Subcutaneous abdominal adipose tissue (tissue), 5 donors: ENCODE data around the gene NUP188.
"Not testable (repeated sequence)": the region's sequence is repeated elsewhere in the genome, so short reads cannot be mapped to it uniquely, and the experiment has no call there.

Experiments used
- H3K27ac ChIP-seq: one replicate; pipeline ENCODE4 v1.7.0; 2013; ENCODE audit warnings: low read depth, mild to moderate bottlenecking, inconsistent platforms, low read length, moderate library complexity
- H3K27me3 ChIP-seq, 5 donors: one replicate each; pipeline ENCODE4 v1.7.0; 2013; ENCODE audit warnings: low read length in 5 of 5, inconsistent platforms in 1 of 5; ENCODE audit not compliant: control insufficient read depth in 5 of 5, insufficient read depth in 4 of 5
- H3K36me3 ChIP-seq, 5 donors: one replicate each; pipeline ENCODE4 v1.7.0; 2013; ENCODE audit warnings: low read length in 5 of 5; ENCODE audit not compliant: control insufficient read depth in 5 of 5, insufficient read depth in 5 of 5
- H3K4me1 ChIP-seq, 5 donors: one replicate each; pipeline ENCODE4 v1.7.0; 2013; ENCODE audit warnings: low read length in 5 of 5, mild to moderate bottlenecking in 3 of 5, moderate library complexity in 1 of 5; ENCODE audit not compliant: control insufficient read depth in 5 of 5, insufficient read depth in 5 of 5
- H3K4me3 ChIP-seq, 5 donors: one replicate each; pipeline ENCODE4 v1.7.0; 2013; ENCODE audit warnings: low read length in 5 of 5, low read depth in 1 of 5
- H3K9ac ChIP-seq, 5 donors: one replicate each; pipeline ENCODE4 v1.7.0; 2013; ENCODE audit warnings: low read length in 5 of 5, mild to moderate bottlenecking in 4 of 5, moderate library complexity in 3 of 5
- H3K9me3 ChIP-seq, 5 donors: one replicate each; pipeline ENCODE4 v1.7.0; 2013; ENCODE audit warnings: low read length in 5 of 5; ENCODE audit not compliant: control insufficient read depth in 5 of 5
- donor health status: healthy.
- donor health status: healthy.
- donor health status: healthy.
- donor health status: healthy.
- donor health status: healthy.

The NUP188 gene

DNA sequence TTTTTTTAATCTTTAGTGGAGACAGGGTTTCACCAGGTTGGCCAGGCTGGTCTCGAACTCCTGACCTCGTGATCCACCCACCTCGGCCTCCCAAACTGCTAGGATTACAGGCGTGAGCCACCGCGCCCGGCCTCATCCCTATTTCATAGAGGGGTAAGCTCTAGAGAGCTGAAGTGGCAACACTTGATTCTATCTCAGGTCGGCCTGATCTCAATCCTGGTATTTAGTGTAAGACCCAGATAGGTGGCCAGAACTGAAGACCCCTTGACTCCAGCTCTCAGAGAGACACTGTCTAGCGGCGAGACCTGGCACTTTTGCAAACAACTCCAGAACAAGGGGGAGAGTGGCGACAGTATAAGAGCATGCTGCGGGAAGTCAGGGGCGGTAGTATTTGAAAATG lies 88.3 kb downstream of the NUP188 start:
- peaks cover 7 to 31% (median 25%) of the 10 kb centered on the region in 5 donors for H3K4me1 ChIP-seq
- H3K9me3 ChIP-seq, H3K36me3 ChIP-seq, H3K27me3 ChIP-seq: not testable (repeated sequence)
- H3K4me3 ChIP-seq: peak overlapping the region; percentile 82 to 99 (median 89)
- peak overlapping the region in 4 of 5 donors; percentile 58 to 90 (median 80) for H3K9ac ChIP-seq
- H3K27ac ChIP-seq: peak overlapping the region; percentile 50

DNA sequence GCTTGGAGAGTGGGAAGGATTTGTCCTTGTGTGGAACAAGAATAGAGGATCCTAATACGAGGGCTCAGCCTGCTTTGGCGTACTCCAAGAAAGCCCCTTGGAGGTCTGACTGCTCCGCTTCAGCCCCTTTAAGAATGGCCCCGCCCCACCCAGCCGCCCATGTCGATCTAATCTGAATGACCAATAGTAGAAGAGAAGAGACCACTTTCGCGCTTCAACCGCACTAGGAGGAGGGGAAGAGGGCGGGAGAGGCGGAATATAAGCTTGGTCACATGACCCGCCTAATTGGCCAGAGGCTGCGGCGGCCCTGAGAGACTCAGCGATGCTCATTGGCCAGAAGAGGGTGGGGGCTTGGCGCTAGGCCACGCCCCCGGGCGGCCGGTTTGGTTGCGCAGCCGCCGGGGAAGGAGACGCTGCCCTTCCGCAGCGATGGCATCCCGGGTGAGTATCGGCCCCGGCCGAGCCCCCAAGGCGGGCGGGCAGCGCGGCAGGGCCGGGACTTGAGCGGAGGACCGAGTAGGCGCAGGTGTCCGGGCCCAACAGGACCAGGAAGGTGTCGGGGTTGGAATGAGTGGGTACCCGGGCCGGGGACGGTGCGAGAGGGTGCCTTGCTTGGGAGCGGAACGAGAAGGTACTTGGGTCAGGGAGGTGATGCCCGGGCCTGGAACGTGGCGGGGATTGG lies 88.9 kb downstream of the NUP188 start, which contains the start of gene MIGA2:
MIGA2 (plus strand) TSS at position 386 of the 682 bp plus-strand sequence. CDS start 3,969 bp downstream, outside the sequence.
- no peaks in the 10 kb centered on the region for H3K27me3 ChIP-seq
- H3K36me3 ChIP-seq: peaks cover 0 to 6% (median 4%) of the 10 kb centered on the region in 5 donors
- peaks cover 7 to 31% (median 25%) of the 10 kb centered on the region in 5 donors for H3K4me1 ChIP-seq
- H3K9me3 ChIP-seq: no peaks in the 10 kb centered on the region
- H3K27ac ChIP-seq: peak within 1 kb of the TSS; percentile 64
- peak within 1 kb of the TSS; percentile 68 to 94 (median 90) for H3K9ac ChIP-seq
- H3K4me3 ChIP-seq: peak within 1 kb of the TSS; percentile 82 to 99 (median 89)

DNA sequence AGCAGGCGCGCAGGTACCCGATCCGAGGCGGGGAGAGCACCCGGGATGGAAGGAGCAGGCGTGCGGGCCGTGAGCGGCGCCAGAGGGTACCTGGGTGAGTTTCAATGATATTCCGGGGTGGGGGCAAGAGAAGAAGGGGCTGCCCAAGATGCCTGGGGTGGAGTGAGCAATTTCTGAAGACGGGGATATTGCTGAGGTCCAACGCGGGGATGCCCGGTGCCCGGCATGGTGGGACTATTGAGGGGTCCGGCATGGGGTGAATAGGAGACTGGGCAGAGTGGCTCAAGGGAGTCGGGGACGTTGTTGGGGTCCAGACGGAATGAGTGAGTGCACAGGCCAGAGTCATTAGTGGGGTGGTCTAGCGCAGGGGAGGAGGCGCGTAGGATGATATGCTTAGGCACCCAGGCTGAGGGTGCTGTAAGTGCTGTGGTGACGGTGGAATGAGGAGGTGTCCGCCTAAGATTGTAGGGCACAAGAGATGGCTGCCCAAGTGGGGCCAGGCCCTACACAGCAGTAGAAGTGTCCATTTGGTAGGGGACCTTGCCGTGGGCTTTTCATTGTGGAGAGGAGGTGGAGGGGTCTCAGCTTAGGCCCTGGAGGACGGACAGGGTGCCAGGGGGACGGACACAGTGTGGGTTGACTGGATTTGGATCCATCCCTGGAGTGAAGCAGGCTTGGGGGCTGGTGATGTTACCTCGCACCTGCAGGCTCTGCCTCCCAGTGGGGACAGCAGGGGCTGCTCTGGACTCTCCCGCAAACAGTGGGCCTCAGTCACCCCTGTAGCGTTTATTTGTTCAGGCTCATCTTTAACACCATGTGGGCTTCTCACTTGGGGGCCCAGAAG lies 89.6 kb downstream of the NUP188 start:
- Histone ChIP-seq H3K4me1 (peaks cover 7 to 31% (median 25%) of the 10 kb centered on the region in 5 donors), H3K9ac (peak overlapping the region; percentile 63 to 94 (median 89)), H3K36me3 (peaks cover 0 to 14% (median 11%) of the 10 kb centered on the region in 5 donors), H3K9me3 (no peaks in the 10 kb centered on the region), H3K27me3 (no peaks in the 10 kb centered on the region), H3K27ac (peak overlapping the region; percentile 64), H3K4me3 (peak overlapping the region; percentile 74 to 99 (median 89))

DNA sequence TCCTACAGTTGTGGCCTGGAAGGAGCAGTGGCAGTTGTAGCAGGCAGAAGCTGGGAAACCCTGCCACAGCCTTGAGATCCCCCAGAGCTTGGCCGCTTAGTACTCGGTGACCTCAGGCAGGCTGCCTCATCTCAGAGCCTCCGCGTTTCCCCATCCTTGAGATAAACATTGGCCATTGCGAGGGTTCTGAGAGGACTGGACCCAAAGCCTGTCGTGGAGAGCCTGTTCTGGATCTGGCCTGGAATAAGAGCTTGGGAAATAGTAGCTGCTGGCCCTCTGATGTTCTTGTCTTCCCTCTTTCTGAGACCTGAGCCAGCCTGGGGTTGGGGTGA lies 90.2 kb downstream of the NUP188 start:
- Histone ChIP-seq H3K4me3 (peak overlapping the region; percentile 74 to 99 (median 89)), H3K27me3 (no peaks in the 10 kb centered on the region), H3K36me3 (peaks cover 0 to 20% (median 17%) of the 10 kb centered on the region in 5 donors), H3K27ac (peak overlapping the region; percentile 64), H3K4me1 (peaks cover 7 to 31% (median 25%) of the 10 kb centered on the region in 5 donors), H3K9ac (peak overlapping the region; percentile 63 to 94 (median 89)), H3K9me3 (no peaks in the 10 kb centered on the region)

DNA sequence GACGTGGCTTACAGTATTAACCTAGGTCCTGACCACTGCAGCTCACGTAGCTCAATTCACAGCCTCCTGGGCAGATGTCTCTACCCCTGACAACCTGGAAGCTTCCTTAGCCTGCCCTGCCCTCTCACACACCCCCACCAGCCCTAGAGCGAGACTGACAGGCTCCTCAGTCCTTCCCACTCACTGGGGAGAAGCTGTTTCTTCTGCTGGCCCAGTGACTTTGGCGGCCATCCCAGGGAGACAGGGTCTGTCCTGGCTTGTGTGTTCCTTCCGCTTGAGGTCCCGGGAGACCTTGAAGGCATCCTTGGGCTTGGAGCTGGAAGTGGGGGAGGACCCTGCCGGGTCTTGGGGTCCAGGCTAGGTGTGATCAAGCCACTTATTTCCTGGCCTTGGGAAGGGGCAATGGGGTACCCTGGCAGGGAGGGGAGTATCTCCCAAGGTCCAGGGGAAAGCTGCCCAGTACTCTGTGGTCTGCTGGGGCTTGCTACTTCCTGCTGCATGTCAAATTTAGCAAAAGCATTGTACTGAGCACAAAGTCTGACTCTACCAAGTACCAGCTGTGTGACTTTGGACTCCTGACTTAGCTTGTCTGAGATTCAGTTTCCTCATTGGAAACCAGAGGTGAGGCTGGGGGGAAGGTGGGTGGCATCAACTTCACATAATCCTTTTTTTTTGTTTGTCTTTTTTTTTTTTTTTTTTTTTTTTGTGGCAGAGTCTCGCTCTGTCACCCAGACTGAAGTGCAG lies 90.8 kb downstream of the NUP188 start:
- Histone ChIP-seq H3K4me1 (peaks cover 7 to 31% (median 25%) of the 10 kb centered on the region in 5 donors), H3K27me3 (no peaks in the 10 kb centered on the region), H3K36me3 (peaks cover 0 to 23% (median 18%) of the 10 kb centered on the region in 5 donors), H3K27ac (peak overlapping the region; percentile 64), H3K9ac (peak overlapping the region in 4 of 5 donors; percentile 63 to 93 (median 78)), H3K4me3 (peak overlapping the region in 4 of 5 donors; percentile 1 to 99 (median 88)), H3K9me3 (no peaks in the 10 kb centered on the region)

DNA sequence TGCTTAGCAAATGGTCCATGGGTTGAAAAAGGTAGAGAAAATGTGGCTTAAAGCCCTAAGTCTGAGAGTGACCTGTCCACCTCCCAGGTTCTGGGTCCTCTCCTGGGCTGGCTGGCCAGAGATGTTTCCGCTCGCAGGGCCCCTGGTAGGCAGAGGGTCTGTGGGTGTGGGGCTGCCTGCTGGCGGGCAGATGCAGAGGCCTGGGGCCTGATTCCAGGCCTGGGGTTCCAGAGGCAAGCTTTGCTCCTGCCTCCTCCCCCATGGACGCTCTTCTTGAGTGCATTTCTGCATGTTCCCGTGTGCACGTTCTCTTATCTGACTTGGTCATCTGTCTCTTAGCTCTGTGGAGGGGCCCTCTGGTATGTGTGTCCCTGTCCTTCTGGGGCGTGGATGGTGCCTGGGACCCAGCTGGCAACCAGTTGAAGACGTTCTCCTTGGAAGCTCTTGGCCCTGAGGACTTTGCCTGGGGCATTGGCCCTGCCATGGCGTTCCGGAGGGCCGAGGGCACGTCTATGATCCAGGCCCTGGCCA lies 92.7 kb downstream of the NUP188 start:
- Histone ChIP-seq H3K36me3 (peaks cover 0 to 34% (median 25%) of the 10 kb centered on the region in 5 donors), H3K27me3 (no peaks in the 10 kb centered on the region), H3K9me3 (no peaks in the 10 kb centered on the region), H3K27ac (no peak overlapping the region), H3K9ac (no peak overlapping the region), H3K4me3 (no peak overlapping the region), H3K4me1 (peaks cover 7 to 31% (median 25%) of the 10 kb centered on the region in 5 donors)

DNA sequence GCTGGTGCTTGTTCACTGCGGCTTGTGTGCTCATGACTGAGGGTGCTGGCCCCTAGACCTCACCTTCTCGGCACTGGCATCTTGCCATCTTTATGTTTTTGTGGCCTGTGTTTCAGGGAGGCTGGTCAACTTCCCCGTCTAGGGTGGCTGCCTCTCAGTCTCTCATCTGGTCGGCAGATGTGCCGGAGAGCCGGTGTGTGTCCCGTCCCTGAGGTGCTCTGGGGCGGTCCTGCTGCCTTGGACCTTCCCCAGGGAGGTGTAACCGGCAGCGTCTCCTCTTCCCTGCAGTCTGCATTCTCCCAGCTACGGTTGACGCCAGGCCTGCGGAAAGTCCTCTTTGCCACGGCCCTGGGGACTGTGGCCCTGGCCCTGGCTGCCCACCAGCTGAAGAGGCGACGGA lies 94.5 kb downstream of the NUP188 start:
- Histone ChIP-seq H3K36me3 (peaks cover 0 to 42% (median 25%) of the 10 kb centered on the region in 5 donors), H3K27ac (no peak overlapping the region), H3K9ac (peak overlapping the region in 1 of 5 donors; percentile 41), H3K4me1 (peaks cover 7 to 18% (median 16%) of the 10 kb centered on the region in 5 donors), H3K9me3 (no peaks in the 10 kb centered on the region), H3K4me3 (no peak overlapping the region), H3K27me3 (no peaks in the 10 kb centered on the region)

DNA sequence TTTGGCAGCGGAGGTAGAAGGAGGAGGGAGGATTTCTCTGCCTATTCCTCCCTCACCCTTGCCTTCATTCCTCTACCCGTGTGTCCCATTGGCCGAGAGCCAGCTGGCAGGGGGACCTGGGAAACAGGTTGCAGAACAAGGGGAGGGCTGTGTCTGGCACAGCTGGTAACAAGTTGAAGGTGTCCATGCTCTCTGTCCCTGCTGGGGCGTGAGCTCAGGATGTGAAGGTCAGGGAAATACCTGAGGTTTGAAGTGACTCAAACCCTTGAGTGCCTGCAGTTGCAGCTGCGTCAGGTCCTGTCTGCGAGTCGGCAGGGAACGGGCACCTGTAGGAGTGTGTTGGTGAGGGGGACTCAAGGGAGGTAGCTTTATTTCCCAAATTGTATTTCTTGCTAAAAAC lies 105.1 kb downstream of the NUP188 start:
- H3K4me1 ChIP-seq: peaks cover 0 to 12% (median 7%) of the 10 kb centered on the region in 5 donors
- H3K36me3 ChIP-seq: peaks cover 0 to 48% (median 33%) of the 10 kb centered on the region in 5 donors
- H3K27me3 ChIP-seq: no peaks in the 10 kb centered on the region
- no peak overlapping the region for H3K9ac ChIP-seq
- no peaks in the 10 kb centered on the region for H3K9me3 ChIP-seq
- H3K4me3 ChIP-seq: no peak overlapping the region
- H3K27ac ChIP-seq: no peak overlapping the region

DNA sequence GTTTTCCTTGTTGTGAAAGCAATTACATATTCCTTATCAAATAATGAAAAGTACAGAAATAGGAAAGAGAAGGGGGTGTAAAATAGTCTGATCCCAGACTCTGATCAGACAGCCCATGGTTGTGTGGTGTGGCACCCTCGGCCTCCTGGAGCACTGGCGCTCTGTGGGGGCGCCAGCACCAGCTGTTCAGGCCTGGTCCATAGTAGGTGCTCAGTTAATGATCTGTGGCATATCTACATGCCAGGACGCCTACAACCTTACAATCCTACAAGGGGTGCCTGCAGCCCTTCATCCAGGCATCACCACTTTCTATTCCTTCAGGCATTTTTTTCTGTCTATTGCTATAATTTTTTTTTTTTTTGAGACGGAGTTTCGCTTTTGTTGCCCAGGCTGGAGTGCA lies 105.5 kb downstream of the NUP188 start:
- no peak overlapping the region for H3K4me3 ChIP-seq
- peaks cover 0 to 50% (median 32%) of the 10 kb centered on the region in 5 donors for H3K36me3 ChIP-seq
- no peak overlapping the region for H3K27ac ChIP-seq
- no peak overlapping the region for H3K9ac ChIP-seq
- no peaks in the 10 kb centered on the region for H3K9me3 ChIP-seq
- H3K27me3 ChIP-seq: no peaks in the 10 kb centered on the region
- peaks cover 0 to 12% (median 7%) of the 10 kb centered on the region in 5 donors for H3K4me1 ChIP-seq
